Measurements from ENCODE around the gene WDR44.
"Not testable (repeated sequence)": the region's sequence is repeated elsewhere in the genome, so short reads cannot be mapped to it uniquely, and the experiment has no call there.

WDR44 gene

DNA sequence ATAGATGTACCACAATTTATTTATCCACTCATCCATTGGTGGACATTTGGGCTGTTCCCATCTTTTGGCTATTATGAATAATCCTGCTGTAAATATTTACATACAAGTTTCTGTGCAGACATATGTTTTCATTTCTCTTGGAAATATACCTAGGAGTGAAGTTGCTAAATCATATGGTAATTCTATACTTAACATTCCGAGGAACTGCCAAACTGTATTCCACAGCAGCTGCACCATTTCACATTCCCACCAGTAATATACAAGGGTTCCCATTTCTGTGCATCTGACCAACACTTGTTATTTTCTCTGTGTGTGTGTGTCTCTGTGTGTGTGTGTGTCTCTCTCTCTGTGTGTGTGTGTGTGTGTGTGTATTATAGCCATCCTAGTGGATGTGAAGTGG lies 134.3 kb downstream of the WDR44 start:
- no peak for DNase-seq (ENCODE audit: low spot score)

DNA sequence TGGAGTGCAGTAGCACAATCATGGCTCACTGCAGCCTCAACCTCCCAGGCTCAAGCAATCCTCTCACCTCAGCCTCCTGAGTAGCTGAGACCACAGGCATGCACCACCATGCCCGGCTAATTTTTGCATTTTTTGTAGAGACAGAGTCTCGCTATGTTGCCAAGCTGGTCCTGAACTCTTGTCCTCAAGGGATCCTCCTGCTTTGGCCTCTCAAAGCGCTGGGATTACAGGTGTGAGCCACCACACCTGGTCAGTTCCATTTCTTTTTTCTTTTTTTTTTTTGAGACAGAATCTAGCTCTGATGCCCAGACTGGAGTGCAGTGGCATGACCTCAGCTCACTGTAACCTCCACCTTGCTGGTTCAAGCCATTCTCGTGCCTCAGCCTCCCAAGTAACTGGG lies 136.5 kb downstream of the WDR44 start:
- not testable (repeated sequence) for DNase-seq (ENCODE audit: low spot score)

DNA sequence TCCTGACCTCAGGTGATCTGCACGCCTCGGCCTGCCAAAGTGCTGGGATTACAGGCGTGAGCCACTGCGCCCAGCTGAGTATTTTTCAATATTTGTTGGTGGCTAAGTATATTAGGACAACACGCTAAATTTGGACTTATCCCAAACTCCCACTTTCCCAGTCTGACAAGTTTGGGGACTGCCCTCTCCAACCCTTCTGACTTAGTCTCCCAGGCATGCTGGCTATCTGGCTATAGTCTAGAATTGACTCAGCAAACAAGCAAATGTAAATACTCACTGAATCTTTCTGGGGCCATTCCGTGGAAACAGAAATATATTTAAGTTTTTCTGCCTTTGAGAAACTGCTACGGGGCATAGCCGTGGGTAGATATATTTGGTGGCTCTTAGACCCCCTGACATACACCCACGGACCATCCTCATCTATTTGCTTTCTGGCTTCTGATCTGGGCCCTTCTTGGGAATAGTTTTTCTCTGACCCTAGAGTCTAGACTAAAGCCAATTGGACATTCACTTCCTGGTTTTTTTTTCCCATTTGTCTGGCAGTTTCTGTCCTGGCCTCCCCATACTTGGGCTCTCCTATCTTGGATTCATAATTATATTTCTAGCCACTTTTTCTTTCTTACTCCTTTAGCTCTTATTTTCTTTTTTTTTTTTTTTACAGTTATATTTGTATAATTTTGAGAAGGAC lies 138.5 kb downstream of the WDR44 start:
- DNase-seq (ENCODE audit: low spot score) = no peak

DNA sequence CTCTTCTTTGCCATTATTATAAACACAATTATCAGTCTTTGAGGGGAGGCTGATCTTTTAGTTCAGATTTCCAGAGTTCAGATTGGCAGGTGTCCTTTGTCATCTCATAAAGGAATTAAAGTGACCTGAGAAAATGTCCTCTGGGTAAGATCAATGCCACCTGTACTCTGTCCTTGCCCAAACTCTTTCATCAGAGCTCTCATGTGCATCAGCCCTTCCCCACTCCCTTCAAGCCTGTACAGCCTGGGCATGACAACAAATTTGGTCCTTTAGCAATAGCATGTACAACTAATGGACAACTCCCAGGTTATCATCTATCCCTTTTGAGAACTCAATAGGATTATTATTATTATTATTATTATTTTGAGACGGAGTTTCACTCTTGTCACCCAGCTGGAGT lies 140.8 kb downstream of the WDR44 start:
- not testable (repeated sequence) for DNase-seq (ENCODE audit: low spot score)

GRCh38 chrX:118493016-118493415 lies 147.1 kb downstream of the WDR44 start:
- no peak for DNase-seq (ENCODE audit: low spot score)

- no peak for DNase-seq (ENCODE audit: low spot score)
Measured at GRCh38 chrX:118493653-118494297, 147.9 kb downstream of the WDR44 start.

GRCh38 chrX:118495061-118495921 lies 149.4 kb downstream of the WDR44 start, which contains the start of gene DOCK11:
DOCK11 (plus strand) TSS chrX:118495815; CDS start chrX:118495972, 157 bp downstream.
- peak; percentile 83 for DNase-seq (ENCODE audit: low spot score)

- DNase-seq (ENCODE audit: low spot score) = peak; percentile 84
Measured at GRCh38 chrX:118495958-118496762, 150.3 kb downstream of the WDR44 start.

GRCh38 chrX:118496763-118497079 lies 150.8 kb downstream of the WDR44 start:
- no peak for DNase-seq (ENCODE audit: low spot score)

- DNase-seq (ENCODE audit: low spot score) = peak; percentile 62
Measured at GRCh38 chrX:118497180-118497818, 151.4 kb downstream of the WDR44 start.

DNA sequence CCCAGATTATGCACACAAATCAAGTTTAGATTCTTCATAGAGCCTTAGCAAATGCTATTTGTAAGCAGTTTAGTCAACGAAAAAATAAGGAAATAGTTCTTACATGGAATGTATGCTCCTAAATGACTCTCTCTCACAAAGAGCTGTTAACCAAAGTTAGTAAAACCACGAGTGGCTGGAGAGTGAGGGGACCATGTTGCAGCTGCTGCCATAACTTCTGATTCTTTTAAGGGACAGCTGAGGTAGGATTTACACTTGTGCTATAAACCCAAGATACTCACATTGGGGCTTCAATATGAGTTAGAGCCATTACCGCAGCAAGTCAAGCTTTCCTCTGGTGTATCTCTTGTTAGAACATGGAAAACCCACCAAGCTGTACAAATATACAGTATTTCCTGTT lies 152.4 kb downstream of the WDR44 start:
- DNase-seq (ENCODE audit: low spot score) = no peak

- no peak for DNase-seq (ENCODE audit: low spot score)
Measured at GRCh38 chrX:118498755-118499154, 152.8 kb downstream of the WDR44 start.

DNA sequence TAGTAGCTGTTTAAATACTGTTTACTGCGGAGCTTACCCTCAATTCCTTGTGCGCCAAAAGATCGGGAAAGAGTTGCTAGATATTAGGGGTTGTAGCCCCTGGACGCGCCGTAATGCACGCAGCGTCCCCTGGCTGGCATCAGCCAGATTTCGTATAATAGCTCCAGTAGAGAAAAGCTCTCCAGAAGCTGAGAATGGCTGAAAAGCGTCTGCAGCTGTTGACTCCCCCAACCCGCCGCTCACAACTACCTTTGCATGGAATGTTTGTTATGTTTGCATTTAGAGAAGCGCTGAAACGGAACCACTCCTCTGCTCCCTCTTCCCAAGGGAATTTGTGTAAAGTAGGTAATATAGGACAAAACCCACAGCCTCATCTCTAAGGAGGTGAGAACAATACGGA lies 153.4 kb downstream of the WDR44 start:
- no peak for DNase-seq (ENCODE audit: low spot score)
